ENCODE data around the gene TBPL2. TPM values are rescaled to one million over a fixed set of nuclear protein-coding genes. Genes with fewer than 3 reads are reported as not detected.
A peak's percentile ranks its signal among the peaks of the same experiment; 100 is the strongest.

The TBPL2 gene
- total and polyA plus RNA-seq, 8 donors = not detected

DNA sequence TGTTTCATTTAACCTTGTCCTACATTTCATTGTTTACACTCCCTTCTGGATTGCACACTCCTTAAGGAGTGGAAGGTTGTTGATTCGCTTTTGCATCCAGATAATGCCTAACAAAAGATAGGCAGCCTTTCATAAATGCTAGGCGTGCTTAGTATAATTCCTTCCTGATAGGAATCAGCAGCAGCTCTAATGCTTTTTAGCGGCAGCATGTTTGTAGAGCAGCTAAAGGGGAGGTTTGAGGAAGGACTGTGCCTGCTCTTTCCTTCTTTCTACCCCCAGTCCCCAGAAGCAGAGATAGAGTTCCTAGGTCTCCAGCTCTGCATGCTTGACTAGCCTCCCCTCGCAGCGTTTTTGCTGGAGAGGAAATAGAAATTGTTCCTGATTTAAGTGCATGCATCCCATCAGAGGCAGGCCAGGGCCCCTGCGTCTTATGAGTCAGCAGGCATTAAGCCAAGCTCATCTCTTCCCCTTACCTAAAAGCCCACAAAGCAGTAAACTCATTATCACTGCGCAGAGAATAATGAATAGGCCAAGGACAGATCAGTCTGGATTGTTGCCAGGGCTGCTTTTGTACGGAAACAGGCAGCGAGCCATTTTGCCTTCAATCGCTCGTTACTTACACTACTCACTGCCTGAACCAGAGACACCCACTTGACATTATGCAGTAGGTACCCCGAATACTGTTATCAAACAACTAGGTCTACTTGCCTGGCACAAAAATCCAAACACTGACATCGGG lies 14.0 kb upstream of the TBPL2 start:
- no peaks in the 10 kb centered on the region for H3K9me3 ChIP-seq
- H3K27ac ChIP-seq = no peak overlapping the region
- no peak overlapping the region for H3K4me3 ChIP-seq
- 11 to 19% methylated on average over 13 of the region's 13 CpGs for WGBS, 2 donors
- FAIRE-seq (no peak), ATAC-seq (peak; percentile 31 to 75 (median 63)), DNase-seq (peak in 2 of 6 donors; percentile 14 to 16)
- H3K36me3 ChIP-seq = no peaks in the 10 kb centered on the region
- TF ChIP-seq CTCF (IDR thresholded peaks at IDR 0.05) = no peak
- intact Hi-C loops (cut with DNase I) = no loop called here
- H3K27me3 ChIP-seq = no peaks in the 10 kb centered on the region
- H3K4me1 ChIP-seq = peaks cover 7 to 18% (median 17%) of the 10 kb centered on the region in 3 donors

DNA sequence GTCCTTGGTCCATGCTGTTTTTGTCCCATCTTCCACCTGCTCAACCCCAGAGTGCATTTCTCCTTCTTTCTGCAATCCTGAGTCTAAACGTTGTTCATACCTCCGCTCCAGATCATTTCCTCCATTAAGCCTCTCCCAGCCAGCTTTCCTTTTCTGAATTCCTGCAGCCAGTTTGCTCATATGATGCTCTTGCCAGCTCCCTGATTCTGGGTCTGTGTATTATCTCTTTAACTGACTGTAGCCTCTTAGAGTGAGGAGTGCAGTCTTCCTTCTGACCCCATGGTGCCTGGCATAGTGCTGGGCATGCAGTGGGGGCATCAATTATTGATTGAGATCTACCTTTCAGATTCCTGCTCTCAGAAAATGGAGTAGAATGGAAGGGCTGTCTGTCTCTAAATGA lies 11.5 kb upstream of the TBPL2 start:
- Histone ChIP-seq H3K4me1 (peaks cover 7 to 18% (median 17%) of the 10 kb centered on the region in 3 donors), H3K27me3 (no peaks in the 10 kb centered on the region), H3K4me3 (no peak overlapping the region), H3K36me3 (no peaks in the 10 kb centered on the region), H3K9me3 (no peaks in the 10 kb centered on the region), H3K27ac (no peak overlapping the region)
- WGBS, 2 donors = 61 to 81% methylated on average over 2 of the region's 2 CpGs
- intact Hi-C loops (cut with DNase I) = no loop called here
- TF ChIP-seq CTCF (IDR thresholded peaks at IDR 0.05) = no peak
- ATAC-seq (no peak), FAIRE-seq (no peak), DNase-seq (no peak)

- no peak overlapping the region for H3K4me3 ChIP-seq
- no peaks in the 10 kb centered on the region for H3K9me3 ChIP-seq
- DNase-seq (no peak), FAIRE-seq (no peak), ATAC-seq (peak in 3 of 4 donors; percentile 22 to 36 (median 28))
- H3K36me3 ChIP-seq = no peaks in the 10 kb centered on the region
- H3K4me1 ChIP-seq = peaks cover 7 to 18% (median 17%) of the 10 kb centered on the region in 3 donors
- intact Hi-C loops (cut with DNase I) = no loop called here
- 33 to 41% methylated on average over 4 of the region's 4 CpGs for WGBS, 2 donors
- no peak overlapping the region for H3K27ac ChIP-seq
- TF ChIP-seq CTCF (IDR thresholded peaks at IDR 0.05) = no peak
- H3K27me3 ChIP-seq = no peaks in the 10 kb centered on the region
Observed at GRCh38 chr14:55451398-55451797, 11.0 kb upstream of the TBPL2 start.

GRCh38 chr14:55450987-55451386 lies 10.6 kb upstream of the TBPL2 start:
- H3K36me3 ChIP-seq = no peaks in the 10 kb centered on the region
- TF ChIP-seq CTCF (IDR thresholded peaks at IDR 0.05) = no peak

DNA sequence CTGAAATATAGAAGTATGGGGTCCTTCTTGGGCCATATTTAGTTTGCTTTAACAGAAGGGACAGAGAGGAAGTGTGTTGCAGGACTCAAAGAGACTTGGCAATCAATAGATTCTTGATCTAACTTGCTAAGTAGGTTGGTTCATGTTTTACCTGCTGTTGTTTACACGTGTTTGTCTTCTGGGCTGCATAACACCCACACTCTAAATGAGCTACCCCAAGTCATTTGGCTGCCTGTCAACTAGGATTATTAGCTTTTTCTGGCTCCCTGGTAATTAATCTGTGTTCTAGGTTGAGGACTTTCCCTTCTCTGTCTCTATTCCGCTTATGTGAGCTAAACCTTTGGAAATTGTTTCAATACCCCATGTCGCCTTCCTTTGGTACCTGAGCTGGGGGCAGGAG lies 10.1 kb upstream of the TBPL2 start:
- Histone ChIP-seq H3K27me3 (no peaks in the 10 kb centered on the region), H3K4me1 (peaks cover 7 to 18% (median 17%) of the 10 kb centered on the region in 3 donors), H3K36me3 (no peaks in the 10 kb centered on the region), H3K9me3 (no peaks in the 10 kb centered on the region), H3K27ac (no peak overlapping the region), H3K4me3 (no peak overlapping the region)
- 56 to 60% methylated on average over 3 of the region's 3 CpGs for WGBS, 2 donors
- ATAC-seq = peak in 1 of 4 donors; percentile 9
- intact Hi-C loops (cut with DNase I) = no loop called here
- no peak for TF ChIP-seq CTCF (IDR thresholded peaks at IDR 0.05)
- no peak for DNase-seq
- FAIRE-seq = no peak

More at GRCh38 chr14:55450987-55451386, 10.6 kb upstream of the TBPL2 start:
- peaks cover 7 to 18% (median 17%) of the 10 kb centered on the region in 3 donors for H3K4me1 ChIP-seq
- H3K27ac ChIP-seq = no peak overlapping the region
- intact Hi-C loops (cut with DNase I) = no loop called here
- ATAC-seq = no peak
- no peaks in the 10 kb centered on the region for H3K27me3 ChIP-seq
- FAIRE-seq = no peak
- DNase-seq = no peak
- no peaks in the 10 kb centered on the region for H3K9me3 ChIP-seq
- no peak overlapping the region for H3K4me3 ChIP-seq
